Measurements from ENCODE around the gene CTDSP2. TPM values are rescaled to one million over a fixed set of nuclear protein-coding genes. Genes with fewer than 3 reads are reported as not detected.
A peak's percentile ranks its signal among the peaks of the same experiment; 100 is the strongest.

Gene CTDSP2
- total and polyA plus RNA-seq, 7 donors: 13.9 to 91.8 (median 71.3) TPM

DNA sequence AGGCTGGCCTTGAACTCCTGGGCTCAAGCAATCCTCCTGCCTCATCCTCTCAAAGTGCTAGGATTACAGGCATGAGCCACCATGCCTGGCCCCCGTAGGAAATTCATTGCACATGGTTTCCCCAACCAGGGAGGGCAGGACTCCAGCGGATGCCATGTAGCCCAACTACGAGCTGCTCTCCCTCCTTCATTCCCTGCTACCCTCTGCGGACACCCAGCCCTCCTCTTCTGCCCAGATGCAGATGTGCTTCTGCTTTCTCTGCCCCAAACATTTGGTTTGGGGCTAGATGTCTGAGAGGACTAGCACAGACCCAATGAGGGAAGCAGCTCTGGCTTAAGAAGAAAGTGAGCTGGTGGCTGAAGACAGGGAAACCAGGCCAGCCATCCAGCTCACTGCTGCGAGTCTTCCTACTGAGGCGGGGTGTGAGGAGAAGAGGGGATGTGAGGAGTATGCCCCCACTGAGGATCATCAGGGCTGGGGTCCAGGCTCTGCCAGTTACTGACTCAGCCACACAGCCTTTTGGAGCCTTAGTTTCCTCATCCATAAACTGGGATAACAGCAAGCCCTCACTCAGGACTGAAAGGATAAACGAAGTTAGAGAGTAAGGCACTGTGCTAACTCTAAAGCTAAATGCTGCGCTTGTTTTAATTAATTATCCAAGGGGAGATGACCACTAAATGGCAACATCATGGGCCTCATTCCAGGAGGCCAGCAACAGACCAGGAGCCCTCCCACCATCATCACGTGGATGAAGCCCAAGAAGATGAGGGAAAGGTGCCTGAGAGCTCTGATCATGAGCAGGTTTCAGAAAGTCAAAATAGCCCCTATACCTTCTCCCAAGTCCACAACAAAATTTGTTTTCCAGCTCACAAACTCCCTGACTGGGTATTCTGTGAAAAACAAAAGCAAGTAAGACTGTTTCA lies 10.9 kb downstream of the CTDSP2 start:
- intact Hi-C loops (cut with DNase I): no loop called here
- WGBS, 3 donors: 25 to 36% (median 29%) methylated on average over 9 of the region's 9 CpGs
- peaks cover 0 to 7% of the 10 kb centered on the region in 2 donors for H3K36me3 ChIP-seq (ENCODE audit: insufficient read depth in 1 of 2, low read depth in 1 of 2)
- no peak for DNase-seq
- H3K27me3 ChIP-seq (ENCODE audit: insufficient read depth in 3 of 3, low read length in 2 of 3): no peaks in the 10 kb centered on the region
- H3K4me1 ChIP-seq: peaks cover 100% of the 10 kb centered on the region
- TF ChIP-seq, protein P1, sequence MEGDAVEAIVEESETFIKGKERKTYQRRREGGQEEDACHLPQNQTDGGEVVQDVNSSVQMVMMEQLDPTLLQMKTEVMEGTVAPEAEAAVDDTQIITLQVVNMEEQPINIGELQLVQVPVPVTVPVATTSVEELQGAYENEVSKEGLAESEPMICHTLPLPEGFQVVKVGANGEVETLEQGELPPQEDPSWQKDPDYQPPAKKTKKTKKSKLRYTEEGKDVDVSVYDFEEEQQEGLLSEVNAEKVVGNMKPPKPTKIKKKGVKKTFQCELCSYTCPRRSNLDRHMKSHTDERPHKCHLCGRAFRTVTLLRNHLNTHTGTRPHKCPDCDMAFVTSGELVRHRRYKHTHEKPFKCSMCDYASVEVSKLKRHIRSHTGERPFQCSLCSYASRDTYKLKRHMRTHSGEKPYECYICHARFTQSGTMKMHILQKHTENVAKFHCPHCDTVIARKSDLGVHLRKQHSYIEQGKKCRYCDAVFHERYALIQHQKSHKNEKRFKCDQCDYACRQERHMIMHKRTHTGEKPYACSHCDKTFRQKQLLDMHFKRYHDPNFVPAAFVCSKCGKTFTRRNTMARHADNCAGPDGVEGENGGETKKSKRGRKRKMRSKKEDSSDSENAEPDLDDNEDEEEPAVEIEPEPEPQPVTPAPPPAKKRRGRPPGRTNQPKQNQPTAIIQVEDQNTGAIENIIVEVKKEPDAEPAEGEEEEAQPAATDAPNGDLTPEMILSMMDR (IDR thresholded peaks at IDR 0.05): no peak
- H3K4me3 ChIP-seq: peak overlapping the region; percentile 96
- ATAC-seq: no peak
- no peaks in the 10 kb centered on the region for H3K9me3 ChIP-seq
- peak overlapping the region; percentile 100 for H3K27ac ChIP-seq

DNA sequence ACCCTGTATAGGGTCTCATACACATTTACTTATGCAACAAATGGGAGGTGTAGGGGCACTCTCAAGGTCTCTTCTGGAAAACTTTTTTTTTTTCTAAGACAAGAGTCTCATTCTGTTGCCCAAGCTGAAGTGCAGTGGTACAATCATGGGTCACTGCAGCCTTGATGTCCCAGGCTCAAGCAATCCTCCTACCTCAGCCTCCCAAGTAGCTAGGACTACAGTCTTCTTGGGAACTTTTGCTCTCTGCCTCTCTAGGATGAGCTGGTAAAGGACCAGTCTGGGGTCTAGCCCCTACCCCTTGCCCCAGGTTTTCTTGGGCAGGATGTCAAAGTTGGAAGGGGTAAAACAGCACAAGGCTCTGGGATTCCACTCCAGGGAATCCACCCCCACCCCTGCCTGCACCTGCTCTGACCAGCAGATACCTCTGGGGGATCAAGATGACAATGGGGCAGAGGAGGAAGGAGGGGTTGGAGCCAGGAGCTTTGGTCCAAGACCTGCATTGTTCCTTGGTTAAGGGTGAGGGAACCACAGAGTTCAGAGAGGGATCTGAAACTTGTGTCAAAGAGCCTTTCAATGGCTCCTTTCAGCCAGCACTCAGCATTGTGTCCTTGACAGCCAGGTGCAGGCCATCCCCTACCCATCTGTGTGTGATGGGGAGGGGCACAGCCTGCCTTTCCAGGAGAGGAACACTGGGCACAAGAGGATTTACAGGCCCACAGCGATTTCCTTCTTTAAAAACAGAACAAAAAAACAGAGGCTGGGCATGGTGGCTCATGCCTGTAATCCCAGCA lies 12.2 kb downstream of the CTDSP2 start:
- Histone ChIP-seq H3K27me3 (ENCODE audit: insufficient read depth in 3 of 3, low read length in 2 of 3) (no peaks in the 10 kb centered on the region), H3K4me1 (peaks cover 100% of the 10 kb centered on the region), H3K9me3 (no peaks in the 10 kb centered on the region), H3K36me3 (ENCODE audit: insufficient read depth in 1 of 2, low read depth in 1 of 2) (peaks cover 0 to 12% of the 10 kb centered on the region in 2 donors), H3K4me3 (peak overlapping the region; percentile 96), H3K27ac (peak overlapping the region; percentile 100)
- ATAC-seq (no peak), DNase-seq (no peak)
- TF ChIP-seq, protein P1 (IDR thresholded peaks at IDR 0.05): no peak
- intact Hi-C loops (cut with DNase I): no loop called here
- WGBS, 3 donors: 0 to 18% (median 8%) methylated on average over 1 of the region's 1 CpG

DNA sequence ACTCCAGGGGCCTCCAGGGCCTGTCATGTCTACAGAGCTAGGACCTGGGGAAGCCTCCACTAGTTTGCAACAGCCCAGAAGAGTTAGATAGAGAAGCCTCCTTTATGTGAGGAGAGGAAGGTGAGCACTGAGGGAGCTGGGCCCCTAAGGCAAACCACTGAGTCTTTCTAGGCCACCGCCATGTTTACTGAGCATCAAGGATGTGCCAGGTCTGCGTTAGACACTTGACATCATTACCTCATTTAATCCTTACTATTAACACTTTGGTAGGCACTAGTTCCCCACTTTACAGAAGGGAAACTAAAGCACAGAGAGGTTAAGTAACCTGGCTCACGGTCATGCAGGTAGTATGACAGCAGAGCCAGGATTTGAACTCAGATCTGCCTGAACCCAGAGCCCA lies 12.9 kb downstream of the CTDSP2 start:
- H3K4me3 ChIP-seq: peak overlapping the region; percentile 19
- WGBS, 3 donors: 42 to 65% (median 49%) methylated on average over 3 of the region's 3 CpGs
- no peak for ATAC-seq
- H3K4me1 ChIP-seq: peaks cover 100% of the 10 kb centered on the region
- TF ChIP-seq, protein P1 (IDR thresholded peaks at IDR 0.05): no peak
- peak overlapping the region; percentile 100 for H3K27ac ChIP-seq
- no peaks in the 10 kb centered on the region for H3K9me3 ChIP-seq
- peaks cover 0 to 18% of the 10 kb centered on the region in 2 donors for H3K36me3 ChIP-seq (ENCODE audit: insufficient read depth in 1 of 2, low read depth in 1 of 2)
- no peak for DNase-seq
- H3K27me3 ChIP-seq (ENCODE audit: insufficient read depth in 3 of 3, low read length in 2 of 3): no peaks in the 10 kb centered on the region
- intact Hi-C loops (cut with DNase I): loop anchor here (2.0 kb wide), 2 partner anchors 61 to 65 kb away; no protein-coding TSS in a partner anchor

DNA sequence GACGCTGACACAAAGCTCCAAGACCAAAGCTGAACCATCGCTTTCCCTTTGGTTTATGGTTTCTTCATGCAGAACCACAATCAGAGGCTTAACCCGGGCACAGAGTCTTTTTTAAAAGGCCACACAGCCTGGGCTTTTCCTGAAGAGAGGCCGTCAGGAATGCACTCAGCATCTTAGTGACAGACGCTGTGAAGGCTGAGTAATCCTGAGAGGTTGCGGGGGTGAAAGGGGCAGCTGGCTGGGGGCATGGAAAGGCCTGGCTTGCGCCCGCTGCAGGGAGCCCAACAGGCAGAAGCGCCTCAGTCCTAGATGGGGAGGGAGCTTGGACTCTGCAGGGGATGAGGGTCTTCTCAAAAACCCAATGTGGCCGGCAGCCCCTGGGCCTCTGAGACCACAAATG lies 13.6 kb downstream of the CTDSP2 start:
- intact Hi-C loops (cut with DNase I): loop anchor here (2.0 kb wide), 2 partner anchors 62 to 66 kb away; no protein-coding TSS in a partner anchor
- TF ChIP-seq, protein P1 (IDR thresholded peaks at IDR 0.05): no peak
- 17 to 41% (median 25%) methylated on average over 10 of the region's 10 CpGs for WGBS, 3 donors
- ATAC-seq (peak in 2 of 4 donors; percentile 24 to 25), DNase-seq (no peak)
- no peaks in the 10 kb centered on the region for H3K27me3 ChIP-seq (ENCODE audit: insufficient read depth in 3 of 3, low read length in 2 of 3)
- peak overlapping the region; percentile 100 for H3K27ac ChIP-seq
- H3K9me3 ChIP-seq: no peaks in the 10 kb centered on the region
- peaks cover 98% of the 10 kb centered on the region for H3K4me1 ChIP-seq
- no peak overlapping the region for H3K4me3 ChIP-seq
- H3K36me3 ChIP-seq (ENCODE audit: insufficient read depth in 1 of 2, low read depth in 1 of 2): peaks cover 0 to 25% of the 10 kb centered on the region in 2 donors

All from psoas muscle (tissue), 8 donors.